Inferior parietal cortex (tissue), 1 donor: ENCODE data around the gene GNAI1.

Experiments
- DNase-seq: peaks from one replicate; pipeline ENCODE4 v3.0.0-alpha.2; 2016; ENCODE audit errors: extremely low spot score

GNAI1 gene

GRCh38 chr7:80210400-80210799 lies 75.8 kb downstream of the GNAI1 start:
- no peak for DNase-seq

DNA sequence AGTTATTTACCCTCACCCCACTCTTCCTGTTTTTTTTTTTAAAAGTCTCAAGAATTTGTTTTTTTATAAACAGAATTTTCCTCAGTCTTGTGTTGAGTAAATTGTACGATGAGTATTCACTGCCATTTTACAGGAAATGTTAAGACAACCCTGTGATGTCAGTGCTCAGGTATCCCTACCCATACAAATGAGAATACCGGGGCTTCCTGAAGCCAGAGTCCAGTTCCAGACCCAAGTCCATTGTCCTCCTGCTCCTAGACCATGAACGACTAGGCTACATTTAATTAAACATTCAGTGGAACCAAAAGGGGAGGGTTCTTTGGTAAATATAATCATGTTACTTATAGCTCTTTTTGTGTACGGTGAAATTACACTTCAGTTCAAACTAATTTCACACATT lies 79.2 kb downstream of the GNAI1 start:
- no peak for DNase-seq

- DNase-seq = no peak
Measured at GRCh38 chr7:80215734-80216133, 81.1 kb downstream of the GNAI1 start.

DNA sequence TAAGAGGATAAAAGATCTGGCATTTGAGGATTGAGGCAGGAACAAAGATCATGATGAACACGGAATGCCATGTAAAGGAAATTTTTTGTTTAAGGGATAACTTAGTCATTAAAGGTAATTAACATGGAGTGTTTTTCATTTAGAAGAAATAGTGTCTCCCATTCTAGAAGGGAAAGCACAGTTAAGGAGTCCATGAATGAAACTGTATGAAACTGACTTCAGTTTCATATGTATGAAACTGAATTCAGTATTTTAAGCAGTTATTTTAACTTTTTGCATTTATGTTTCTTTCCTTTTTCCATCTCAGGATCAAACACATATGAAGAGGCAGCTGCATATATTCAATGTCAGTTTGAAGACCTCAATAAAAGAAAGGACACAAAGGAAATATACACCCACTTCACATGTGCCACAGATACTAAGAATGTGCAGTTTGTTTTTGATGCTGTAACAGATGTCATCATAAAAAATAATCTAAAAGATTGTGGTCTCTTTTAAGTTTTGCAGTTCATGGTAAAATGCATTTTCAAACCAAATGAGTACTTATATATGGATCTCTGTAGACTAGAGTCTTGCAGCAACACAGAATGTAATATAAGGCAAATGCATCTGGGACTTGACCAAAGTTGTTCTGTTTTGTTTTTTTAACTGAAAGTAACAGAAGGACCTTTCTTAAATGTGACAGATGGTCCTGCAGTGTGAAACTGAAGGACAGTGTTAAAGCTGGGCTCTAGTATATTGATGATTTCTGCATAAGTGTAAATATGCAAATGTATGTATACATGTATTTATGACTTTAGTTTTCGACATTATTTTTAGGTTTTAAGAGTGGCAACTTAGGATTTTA lies 82.6 kb downstream of the GNAI1 start:
- no peak for DNase-seq

DNA sequence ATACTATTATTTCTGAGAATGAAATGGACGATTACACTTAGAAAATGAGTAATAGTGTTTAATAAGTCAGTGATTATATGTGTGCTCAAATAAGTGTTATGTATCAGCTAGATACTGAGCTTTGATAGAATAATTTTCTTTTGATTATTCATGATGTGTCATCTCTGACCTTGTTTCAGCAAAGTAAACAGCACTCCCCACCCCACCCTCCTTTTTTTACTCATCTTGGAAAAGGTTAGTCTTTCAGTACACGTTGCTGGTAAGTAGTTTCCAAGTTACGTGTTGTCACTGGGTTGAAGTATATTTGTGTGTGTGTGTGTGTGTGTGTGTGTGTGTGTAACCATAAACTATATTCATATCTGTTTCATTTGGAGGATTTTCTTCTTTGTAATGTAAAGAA lies 84.1 kb downstream of the GNAI1 start:
- no peak for DNase-seq

- DNase-seq = no peak
Measured at GRCh38 chr7:80220022-80220634, 85.5 kb downstream of the GNAI1 start.

- DNase-seq = no peak
Measured at GRCh38 chr7:80224415-80224814, 89.8 kb downstream of the GNAI1 start.

DNA sequence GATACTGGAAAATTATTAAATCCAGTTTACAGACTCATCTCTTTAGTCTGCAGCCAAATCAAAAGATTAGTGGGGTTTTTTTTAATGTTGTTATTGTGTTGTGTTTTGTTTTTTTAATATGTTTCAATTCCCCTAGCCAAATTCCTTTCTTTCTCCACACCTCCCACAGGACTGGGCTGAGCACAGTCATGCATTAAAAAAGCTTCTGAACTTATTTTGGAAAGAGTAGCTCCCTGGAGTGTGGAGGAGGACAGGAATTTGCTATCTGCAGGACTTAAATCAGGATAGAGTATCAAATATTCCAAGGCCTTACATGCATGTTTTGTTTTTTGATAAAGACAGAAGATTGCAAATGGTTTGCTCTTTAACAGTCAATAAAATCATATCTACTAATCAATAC lies 90.7 kb downstream of the GNAI1 start:
- no peak for DNase-seq

DNA sequence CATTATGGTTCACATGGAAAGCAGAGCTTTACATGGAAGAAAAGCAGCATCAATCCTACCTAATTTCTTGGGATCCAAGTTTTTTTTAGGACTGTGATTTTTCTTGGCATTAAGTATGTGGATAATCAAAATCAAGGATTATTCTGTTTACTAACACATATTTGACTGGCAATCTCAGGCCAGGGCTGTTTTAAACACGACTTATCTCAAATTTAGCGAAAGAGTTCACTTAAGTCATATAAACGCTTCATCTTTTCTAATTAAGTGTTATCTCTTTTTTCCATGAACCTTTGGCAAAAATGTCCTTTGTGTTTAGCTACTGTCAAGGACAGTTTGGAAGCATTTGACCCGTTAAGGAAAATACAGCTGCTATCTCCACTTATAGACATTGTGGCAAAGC lies 92.0 kb downstream of the GNAI1 start:
- no peak for DNase-seq

- no peak for DNase-seq
Measured at GRCh38 chr7:80230327-80230726, 95.7 kb downstream of the GNAI1 start.

GRCh38 chr7:80231707-80232106 lies 97.1 kb downstream of the GNAI1 start:
- DNase-seq = no peak

DNA sequence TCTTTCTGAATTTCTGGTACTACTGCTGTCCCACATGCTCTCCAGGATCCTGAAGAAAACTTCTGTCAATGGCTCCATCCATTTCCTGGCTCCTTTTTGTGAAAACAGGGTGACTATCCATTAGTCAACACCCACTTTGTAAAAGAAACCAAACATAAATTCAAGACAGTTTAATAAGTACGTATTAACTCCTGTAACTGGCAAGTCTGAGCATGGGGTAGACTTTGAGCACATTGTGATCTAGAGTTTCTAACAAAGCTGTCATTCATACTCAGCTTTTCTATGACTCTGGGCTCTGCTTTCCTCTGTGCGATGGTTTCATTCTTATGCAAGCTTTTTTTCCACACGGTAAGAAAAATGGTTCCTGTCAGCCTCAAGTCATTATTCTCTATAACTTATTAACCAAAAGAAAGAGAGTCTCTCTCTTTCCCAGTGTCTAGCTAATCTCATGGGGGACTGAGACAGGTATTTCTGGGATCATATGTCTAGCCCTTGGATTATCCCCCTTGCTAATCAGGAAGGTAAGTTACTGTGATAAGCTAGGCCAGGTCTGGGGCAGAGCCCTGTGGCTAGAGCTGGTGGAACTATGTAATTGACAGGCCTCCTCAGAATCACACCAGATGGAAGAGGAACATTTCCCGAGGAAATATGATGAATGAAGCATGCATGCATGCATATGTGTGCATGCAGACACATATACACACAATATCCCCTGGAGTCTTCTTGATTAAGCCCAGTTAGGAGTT lies 98.5 kb downstream of the GNAI1 start:
- DNase-seq = no peak

- DNase-seq = no peak
Measured at GRCh38 chr7:80235334-80235733, 100.7 kb downstream of the GNAI1 start.

DNA sequence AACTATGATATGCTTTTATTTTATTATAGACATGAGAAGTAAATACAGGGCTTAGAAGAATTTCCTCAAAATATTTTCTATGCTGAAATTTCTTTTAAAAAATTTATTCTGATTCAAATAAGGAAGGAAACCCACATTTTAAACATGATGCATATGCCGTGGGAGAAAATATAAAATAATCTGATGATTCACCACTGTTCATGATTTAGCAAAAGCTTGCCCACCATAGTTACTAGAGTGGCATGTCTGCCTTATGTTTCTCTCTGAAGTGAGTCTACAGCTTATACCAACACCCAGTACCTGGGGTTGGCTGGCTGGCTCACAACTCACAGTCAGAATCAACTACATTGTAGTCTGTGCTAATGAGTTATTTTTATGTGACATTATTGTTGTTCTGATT lies 102.0 kb downstream of the GNAI1 start:
- no peak for DNase-seq

- no peak for DNase-seq
Measured at GRCh38 chr7:80240265-80241025, 105.8 kb downstream of the GNAI1 start.

DNA sequence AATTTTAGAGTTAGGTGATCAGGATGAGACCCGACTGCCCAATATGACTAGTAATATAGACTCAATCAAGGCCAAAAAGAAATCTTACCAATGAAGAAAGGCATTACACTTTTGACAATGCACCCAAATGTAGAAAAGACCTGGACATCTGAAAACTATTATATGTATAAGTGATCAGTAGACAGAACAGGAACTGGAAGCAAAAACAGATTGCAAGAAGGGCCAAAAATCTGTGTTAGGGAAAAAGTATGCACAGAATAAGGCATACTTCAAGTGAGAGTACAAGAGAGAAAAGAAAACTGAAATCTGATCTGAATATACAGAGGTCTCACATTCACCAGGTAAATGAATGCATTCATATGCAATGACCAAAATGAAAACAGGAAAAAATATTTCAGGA lies 107.0 kb downstream of the GNAI1 start:
- no peak for DNase-seq

DNA sequence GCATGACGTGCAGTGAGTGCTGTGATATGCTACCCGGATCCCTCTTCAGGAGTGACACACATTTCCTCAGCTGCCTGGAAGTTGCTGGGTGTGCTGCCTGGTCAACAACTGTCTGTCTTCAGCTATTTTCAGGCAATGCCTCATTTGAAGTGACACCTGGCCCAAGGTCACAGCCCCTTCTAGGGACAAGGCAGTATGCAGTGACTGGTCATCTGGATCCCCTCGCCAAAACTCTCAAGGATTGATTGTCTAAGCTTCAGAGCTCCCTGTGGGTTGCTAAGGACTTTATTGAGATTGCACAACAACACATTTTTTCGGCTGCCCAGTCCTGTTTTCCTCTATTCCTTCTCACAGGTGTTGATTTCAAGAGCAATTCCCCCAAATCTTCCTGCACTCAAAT lies 108.8 kb downstream of the GNAI1 start:
- DNase-seq = no peak

DNA sequence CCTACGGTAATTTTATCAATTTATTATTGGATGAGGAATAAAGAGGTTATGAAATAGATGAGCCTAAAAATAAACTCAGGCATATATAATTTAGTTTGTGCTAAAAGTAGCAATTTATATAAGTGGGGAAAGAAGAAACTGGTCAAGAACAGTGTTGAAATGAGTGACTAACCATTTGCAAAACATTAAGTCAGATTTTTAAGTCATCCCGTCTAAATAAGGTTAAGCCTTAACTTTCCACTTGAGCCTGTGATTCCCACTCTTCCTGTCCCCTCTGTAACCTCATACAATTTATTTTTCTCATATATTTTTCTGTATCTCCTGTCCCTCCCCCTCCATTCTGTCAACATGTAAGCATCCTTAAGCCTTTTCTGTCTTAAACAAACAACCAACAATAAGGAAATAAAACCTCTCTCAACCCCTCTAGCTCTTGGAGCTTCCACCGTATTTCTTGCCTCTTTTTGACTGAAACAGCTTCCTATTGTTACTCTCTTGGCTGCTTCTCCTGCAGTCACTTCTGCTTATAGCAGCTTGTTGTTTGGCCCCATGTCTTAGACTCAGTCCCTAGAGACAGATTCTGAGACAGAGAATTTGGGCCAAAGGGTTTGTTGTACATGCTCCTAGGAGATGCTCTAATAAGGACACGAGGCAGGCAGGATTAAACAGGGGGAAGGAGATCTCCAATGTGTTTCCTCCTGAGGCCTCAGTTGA lies 109.7 kb downstream of the GNAI1 start:
- no peak for DNase-seq

DNA sequence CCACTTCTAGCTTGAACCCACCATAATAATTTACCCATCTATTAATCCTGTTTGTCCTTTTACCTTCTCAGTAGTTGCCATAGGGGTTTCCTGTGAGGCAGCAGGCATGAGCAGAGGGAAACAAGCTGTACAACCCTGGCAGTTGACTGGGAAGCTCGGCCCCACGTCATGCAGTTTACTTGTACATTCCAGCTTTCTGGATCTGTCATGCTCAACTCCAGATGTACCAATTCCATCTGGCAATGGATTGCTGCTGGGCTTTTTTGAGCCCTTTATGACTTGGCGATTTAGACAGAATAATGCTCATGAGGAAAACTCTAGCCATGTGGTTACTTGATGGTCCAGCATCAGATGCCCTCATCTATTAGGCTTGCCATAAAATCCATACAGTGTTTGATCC lies 112.5 kb downstream of the GNAI1 start:
- DNase-seq = no peak

- no peak for DNase-seq
Measured at GRCh38 chr7:80247891-80248290, 113.3 kb downstream of the GNAI1 start.

DNA sequence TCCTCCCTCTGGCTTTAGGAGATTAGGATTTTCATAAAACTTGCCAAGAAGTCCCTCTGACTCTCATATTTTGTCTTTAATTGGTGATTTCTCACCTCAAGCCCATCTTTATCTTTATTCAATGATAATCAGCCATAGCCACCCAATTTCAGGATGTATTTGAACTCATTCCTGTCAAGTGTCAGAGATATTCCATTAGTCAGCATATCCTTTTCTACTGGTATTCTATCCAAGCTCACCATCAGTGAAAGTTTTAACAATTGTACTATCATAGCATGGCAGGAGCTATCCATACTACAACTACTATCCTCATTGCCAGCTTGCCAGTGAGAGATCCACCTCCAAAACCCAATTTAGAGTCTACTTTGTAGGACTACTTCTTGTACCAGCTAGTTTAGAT lies 114.6 kb downstream of the GNAI1 start:
- DNase-seq = no peak
